GM21528 (cell line): Measurements from ENCODE around the gene CTIF.

Source experiments
- ATAC-seq: cut with Tn5 transposase; IDR thresholded peaks from one replicate; pipeline ENCODE4 v1.9.1; 2021; ENCODE audit warnings: mild to moderate bottlenecking, moderate library complexity; ENCODE audit not compliant: unreplicated experiment, low FRiP score

CTIF gene

DNA sequence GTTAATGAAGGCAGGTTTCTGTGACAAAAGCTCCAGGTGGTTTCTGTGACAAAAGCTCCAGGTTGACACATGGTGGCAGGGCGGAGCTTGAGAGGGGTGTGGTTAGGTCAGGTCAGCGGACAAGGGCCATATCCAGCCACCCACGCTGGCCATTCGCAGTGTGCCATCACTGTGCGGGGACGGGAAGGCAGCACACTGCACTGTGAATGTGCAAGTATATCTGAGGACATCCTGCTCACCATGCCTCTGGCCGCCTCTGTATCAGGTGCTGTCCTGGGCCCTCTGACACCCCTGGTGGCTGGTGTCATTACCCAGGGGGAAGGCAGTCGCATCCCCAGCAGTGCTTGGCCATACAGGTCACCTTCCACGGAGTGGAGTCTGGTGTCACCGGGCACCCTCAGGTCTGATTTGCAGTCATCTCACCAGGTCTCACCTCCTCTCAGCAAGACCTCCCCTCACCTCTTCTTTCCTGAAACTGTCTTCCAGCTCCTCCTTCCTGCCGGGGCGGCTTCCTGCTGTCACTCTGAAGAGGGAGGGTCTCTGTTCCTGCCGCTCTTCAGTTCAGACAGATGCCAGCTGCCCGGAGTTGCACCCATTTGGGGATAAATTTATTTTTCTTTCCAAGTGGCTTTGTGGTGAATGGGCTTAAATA lies 34.9 kb downstream of the CTIF start:
- no peak for ATAC-seq

DNA sequence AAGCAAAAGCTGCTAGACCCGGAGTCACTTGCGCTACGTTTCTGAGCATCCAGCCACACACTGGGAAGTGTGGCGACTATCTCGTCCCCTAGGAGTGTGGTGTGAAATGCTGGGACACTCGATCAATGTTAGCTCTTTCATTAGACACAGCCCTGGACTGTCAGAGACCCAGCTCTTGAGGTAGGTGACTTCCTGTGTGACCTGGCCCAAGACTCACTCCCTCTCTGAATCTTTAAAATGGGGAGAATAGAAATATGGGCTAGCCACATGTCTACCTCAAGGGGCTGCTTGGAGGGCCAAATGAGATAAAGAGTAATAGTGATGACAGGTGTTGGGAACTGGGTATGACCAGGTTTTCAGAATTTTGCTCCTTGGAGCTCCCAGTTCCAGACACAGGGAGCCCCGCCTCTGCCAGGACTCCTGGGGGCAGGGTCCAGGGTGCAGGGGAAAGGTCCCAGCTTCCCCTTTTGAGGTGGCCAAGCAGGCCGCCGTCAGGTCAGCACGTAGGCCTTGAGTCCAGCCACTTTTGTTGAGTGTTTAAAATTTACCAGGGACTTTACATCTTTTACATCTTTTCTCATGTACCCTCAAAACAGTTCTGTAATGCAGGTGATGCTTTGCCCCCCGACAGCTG lies 36.0 kb downstream of the CTIF start:
- ATAC-seq, result no peak

DNA sequence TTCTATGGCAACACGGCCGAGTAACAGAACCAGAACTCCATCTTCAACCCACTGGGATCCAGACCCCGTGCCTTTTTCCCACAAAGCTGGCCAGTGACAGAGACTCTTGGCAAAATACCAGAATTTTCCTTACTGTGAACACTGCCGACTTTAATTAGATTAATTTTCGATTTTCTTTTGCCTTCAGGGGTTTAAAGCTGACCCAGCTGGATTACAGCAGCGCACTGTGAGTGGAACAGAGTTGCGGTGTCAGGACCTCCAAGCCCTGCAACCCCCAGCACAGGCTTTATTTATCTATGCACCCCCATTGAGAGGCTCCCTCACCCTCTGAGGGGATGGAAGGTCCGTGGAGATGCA lies 36.4 kb downstream of the CTIF start:
- no peak for ATAC-seq

DNA sequence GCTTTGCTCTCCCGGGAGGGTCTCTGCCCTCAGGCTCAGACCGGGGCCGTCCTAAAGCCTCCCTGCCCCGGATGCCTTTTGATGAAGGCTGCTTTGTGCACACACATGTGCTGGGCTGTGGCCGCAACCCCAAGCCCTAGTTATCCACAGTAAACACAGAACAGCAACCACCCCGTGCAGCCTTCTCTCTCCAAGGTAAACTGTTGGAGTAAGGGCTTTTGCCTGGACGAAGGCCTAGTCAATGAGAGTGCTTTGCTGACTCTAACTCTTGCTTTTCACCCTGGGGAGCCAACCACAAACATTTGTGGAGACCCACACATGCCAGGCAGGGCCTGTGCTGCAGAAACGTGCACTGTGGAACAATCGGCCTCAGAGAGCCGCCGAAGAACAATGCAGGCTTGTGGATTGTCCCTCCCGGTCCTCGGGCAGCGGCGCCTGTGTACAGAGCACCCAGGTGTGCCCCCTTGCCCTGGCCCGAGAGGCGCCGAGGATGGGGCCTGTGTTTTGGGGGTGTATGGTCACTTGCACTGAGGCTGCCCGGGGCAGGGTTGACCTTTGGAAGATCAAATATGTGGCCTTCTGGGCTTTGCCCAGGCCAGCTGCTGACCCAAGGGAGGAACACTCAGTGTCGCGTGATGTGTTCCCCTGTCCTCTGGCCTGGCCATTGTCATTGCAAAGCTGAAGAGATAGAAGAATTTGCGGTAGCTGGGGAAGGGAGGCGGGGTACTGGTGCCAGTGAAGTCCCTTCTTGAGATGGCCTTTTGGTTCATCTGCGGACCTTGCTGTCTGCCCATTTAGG lies 37.0 kb downstream of the CTIF start:
- ATAC-seq, result no peak

DNA sequence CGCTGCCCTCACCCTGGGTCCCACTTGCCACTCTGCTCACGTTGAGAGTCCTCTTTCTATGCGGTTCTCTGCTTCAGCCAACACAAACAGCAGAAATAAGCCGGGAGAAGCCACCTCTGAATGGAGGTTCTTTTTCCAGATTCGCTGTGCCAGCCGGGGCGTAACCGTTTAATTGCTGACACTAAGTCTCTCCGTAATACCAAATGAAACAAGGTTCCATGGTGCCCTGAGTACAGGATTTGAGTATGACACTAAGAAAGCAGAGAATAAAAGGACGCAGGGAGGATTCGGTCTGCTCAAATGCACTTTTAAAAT lies 37.6 kb downstream of the CTIF start:
- no peak for ATAC-seq

DNA sequence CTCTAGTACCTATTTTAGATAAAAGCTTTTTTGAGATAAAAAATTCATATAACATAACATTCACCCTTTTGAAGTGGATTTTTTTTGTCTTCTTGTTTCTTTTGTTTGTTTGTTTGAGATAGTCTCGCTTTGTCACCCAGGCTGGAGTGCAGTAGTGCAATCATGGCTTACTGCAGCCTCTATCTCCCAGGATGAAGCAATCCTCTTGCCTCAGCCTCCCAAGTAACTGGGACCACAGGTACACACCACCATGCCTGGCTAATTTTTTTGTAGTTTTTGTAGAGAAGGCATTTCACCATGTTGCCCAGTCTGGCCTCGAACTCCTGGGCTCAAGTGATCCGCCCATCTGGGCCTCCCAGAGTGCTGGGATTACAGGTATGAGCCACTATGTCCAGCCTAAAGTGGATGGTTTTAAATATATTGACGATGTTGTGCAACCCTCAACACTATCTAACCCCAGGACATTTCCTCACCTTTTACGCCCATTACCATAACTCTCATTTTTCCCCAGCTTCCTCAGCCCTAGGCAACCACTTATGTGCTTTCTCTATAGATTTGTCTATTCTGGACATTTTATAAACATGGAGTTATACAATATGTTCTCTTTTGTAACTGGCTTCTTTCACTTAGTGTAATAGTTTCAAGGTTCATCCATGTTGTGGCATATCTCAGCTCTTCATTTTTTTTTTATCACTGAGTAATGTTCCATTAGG lies 38.8 kb downstream of the CTIF start:
- no peak for ATAC-seq

DNA sequence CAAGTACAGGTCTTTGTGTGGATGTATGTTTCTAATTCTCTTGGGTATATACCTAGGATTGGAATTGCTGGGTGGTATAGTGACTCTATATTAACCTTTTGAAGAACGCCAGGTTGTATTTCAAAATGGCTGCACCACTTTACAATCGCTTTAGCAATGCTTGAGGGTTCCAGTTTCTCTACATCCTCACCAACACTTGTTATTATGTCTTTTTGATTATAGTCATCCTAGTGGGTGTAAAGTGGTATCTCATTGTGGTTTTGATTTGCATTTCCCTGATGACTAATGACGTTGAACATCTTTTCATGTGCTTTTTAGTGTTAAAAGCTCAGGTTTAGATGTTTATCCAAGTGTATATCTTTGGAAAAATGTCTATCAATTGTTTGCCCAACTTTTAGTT lies 39.5 kb downstream of the CTIF start:
- ATAC-seq, result no peak

DNA sequence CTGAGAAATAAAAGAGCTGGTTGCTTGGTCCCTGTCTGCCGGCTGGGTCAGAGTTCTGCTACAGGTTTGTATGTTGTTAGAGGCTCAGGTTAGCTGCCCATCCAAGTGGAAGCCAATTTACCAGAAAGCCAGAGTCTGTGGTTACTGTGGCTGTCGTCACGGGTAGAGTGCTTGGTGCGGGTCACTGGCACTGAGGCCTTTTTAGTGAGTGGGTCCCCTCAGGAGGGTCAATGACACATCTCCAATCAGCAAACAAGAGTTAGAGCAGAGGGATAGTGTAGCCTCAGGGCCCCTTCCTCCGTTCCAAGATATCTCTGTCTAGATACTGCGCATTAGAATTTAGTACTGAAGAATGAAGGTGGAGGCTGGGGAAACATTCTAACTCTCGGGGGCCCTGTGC lies 41.2 kb downstream of the CTIF start:
- no peak for ATAC-seq

DNA sequence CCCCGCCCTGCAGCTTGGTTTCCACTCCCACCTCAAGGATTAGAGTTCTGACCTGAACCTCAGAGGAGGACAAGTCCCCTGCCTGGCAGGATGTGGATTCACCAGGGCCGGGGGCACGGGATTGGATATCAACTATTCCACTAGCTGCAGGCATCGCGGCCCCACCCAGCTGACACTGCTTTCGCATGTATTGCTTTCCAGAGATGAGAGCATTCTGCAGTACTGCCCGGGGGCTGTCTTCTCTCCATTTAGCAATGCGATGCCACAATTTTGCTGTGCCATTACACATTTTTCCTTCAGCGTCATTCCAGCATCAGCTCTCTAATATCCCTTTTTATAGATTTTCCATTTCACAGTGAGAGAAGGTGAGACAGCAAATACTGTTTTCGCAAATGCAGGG lies 42.0 kb downstream of the CTIF start:
- ATAC-seq, result no peak

DNA sequence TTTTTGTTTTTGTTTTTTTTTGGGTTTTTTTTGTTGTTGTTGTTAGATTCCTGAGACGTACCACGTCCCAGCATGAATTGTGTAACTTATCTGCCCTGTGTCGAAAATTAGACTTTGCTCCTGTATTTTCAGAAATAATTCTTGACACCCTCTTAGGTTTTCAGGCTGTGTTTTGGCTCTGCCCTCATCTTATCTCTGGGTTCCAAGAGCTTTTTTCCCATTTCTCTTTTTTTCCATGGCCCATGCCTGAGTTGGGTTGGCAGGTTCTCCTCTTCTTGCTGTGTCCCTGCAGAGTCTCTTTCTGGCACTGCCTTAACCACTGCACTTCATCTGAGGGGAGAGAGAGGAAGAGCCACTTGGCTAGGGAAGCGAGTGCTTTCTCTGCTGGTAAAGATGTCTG lies 42.4 kb downstream of the CTIF start:
- no peak for ATAC-seq

DNA sequence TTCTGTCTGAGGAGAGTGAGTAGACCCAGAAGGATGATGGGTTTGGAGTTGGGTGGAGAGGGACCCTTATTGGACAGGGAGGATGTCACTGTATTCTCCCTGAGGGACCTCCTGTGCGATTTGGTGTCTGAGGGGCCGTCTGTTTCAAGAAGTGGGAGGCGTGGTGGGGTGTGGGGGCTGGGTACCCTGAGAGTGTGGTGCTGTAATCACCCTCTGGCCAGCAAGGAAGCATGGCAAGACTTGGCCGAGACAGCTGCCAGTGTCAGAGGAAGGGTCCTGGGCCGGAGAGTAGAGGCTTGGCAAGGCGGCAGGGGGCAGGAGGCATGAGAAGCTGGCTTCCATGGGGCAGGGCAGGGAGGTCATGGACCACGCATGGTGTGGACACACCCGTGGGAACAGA lies 43.1 kb downstream of the CTIF start:
- no peak for ATAC-seq

DNA sequence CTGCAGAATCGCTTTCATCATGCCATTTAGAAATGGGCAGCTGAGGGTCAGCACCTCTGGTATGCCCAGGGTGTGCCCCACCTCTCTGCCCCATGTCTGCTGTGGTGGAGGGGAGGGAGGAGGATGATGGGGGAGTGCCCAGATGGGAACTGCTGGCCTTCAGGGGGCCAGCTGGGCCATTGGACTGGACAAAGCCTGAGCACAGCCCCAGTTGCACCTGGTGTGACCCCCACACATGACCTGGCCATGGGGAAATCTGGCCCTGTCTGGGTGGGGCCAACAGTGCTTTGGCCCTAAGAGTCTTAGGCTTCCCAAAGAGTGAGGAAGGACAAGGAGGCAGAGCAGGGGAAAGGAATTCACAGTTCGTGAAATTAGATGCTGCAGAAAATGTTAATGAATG lies 44.1 kb downstream of the CTIF start:
- ATAC-seq, result no peak

DNA sequence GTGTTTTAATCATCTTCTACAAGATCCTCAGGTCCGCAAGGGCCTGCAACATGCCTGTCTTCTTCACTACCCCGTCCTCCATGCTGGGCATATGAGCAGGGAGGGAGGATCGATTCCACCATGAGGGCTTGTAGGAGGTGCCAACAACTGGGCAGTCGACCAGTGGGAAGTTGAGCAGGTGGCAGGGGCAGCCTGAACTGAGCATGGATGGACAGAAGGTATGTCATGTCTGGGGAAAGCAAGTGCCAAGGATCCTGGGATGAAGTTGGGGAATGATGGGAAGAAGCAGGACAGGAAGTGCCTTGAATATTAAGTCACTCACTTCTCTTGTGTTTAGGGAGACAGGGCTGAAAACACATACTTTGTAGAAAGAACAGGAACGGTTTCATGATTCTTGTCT lies 44.7 kb downstream of the CTIF start:
- no peak for ATAC-seq

DNA sequence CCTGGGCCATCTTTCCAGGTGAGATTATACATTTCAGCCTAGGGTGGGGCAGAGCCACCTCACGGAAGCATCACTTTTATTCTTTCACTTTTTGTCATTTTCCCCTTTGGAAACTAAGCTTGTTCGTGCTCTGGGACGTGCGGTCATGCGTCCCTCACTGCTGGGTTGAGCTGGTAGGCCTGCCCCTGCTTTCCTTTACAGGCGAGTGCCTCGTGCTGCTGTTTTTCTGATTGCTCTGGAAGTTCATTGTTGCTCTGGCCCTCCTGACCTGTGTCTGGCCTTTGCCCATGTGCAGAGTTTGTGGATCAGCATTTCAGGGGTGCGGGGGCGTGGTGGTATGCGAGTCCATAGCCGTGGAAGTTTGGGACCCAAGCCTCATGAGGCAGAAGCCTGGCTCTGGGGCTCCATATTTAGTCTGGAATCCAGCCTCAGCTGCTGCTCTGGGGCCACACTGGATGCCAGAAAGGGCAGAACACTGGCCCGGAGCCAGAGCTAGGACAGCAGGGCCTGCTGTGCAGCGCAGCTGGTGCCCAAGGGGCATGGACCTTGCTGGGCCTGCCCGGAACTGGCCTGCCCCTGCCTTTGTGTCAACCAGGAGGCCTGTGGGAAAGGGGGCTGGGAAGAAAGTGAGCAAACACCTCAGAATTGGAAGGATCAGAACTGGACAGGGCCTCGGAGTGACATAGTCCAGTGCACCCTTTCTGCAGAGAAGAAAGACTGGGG lies 51.1 kb downstream of the CTIF start:
- ATAC-seq, result no peak

DNA sequence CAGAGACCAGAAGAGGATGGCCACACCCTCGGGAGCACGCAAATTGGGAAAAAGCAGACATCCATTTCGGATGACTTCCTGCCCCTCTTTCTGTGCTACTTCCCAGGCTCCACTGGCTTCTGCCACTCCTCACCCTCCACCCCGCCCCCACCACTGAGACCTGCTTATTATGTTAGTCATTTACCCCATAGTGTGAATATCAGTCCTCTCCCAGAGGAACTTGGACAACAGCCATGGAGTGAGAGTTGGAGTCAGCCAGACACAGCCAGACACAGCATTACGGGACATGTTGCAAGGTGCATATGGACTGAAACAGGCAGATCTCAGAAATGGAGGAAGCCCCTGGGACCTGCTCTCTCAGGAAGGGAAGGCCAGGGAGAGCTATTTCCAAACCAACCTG lies 51.8 kb downstream of the CTIF start:
- ATAC-seq, result no peak

DNA sequence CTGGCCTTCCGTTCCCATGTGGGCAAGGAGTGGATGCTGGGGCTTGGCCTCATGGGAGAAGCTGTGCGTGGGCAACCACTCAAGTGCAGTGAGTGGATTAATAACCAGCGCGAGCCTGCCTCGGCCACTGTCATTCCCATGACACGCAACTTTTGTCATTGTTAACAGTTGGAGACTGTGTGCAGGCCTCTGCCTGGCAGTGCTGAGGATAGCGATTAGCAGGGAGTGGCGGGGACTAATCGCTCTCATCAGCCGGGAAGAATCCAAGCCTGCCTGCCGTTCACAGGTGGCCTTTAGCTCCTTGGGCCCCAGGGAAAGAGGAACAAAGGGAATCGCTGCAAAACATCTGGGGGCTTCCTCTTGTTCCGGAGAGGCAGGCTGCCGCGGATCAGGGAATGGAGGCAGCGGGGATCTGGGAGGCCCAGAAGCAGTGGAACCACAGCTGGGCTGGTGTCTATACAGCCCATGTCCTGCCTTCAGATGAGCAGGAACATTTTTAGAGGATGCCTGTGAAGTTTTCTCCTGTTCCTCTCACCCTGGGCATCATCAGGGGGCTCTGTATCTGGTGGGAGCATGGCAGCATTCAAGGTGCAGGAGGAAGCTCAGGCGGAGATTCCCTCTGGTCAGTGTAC lies 53.8 kb downstream of the CTIF start:
- no peak for ATAC-seq

DNA sequence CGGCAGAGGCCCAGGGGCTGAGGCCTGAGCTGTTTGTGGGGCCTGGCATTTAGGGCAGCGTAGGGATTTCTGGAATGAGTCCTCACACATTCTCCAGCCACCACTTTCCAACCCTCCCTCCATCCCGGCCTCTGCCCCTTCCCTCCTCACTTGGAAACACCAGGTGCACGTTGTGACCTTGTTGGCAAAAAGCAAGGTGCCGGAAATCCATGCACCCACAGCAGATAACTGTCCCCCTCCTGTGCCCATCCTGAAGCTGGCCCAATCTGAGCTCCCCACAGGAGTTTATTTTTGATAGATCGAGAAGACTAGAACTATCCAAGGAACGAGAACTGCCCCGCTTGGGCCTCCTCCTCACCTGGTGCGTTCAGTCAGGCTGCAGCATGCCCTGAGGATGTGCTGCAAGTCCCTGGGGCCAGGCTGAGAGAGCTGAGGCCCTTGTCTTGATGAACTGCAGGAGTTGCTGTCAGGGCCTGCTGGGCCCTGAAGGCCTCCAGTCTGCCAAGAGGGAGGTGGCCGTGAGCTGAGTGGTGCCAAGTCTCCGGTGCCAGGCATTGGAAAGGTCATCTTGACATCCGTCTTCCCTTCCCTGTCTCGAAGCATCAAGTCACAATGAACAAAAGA lies 55.8 kb downstream of the CTIF start:
- ATAC-seq, result no peak

DNA sequence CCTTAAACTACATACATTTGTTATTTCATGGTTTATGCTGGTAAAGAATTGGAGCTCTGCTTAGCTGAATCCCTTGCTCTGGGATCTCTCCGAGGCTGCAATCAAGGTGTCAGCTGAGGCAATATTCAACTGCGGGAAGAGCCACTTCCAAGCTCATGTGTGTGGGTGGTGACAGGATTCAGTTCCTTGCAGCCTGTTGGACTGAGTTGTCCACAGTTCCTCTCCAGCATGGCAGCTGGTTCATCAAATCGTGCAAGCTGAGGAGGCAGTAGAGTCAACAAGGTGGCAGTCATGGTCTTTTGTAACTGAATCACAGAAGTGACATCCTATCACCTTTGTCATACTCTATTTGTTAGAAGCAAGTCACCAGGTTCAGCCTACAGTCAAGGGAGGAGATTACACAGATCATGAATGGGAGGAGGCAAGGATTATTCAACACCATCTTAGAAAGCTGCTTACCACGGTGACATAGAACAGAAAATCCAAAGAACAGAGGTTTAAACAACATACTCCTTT lies 56.9 kb downstream of the CTIF start:
- ATAC-seq, result no peak

DNA sequence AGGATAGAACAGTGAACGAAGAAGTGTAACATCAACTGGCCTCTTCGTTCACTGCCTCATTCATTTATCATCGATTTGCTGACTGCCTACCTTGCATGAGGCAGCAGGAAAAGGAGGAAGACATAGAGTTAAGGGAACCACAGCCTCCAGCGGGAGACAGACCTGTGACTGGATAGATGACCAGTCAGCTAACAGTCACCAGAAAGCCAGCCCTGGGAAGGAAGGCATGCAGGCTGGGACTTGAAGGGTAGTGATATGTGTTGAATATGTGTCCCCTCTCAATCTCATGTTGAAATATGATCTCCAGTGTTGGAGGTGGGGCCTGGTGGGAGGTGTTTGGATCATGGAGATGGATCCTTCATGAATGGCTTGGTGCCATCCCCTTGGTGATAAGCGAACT lies 58.3 kb downstream of the CTIF start:
- ATAC-seq, result no peak

DNA sequence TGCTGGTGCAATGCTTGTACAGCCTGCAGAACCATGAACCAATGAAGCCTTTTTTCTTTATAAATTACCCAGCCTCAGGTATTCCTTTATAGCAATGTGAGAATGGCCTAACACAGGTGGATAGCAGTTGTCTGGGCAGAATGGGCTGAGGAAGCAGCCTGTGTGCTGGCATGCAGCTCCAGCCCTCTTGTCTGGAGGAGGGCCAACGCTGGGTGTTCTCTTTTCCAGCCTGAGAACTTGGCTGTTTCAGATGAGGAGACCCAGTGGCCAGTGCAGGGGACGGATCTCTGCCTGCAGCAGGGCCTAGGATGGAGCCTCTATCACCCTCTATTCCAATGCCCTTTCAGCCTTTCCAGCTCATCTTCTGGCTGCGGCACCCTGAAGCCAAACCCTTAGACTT lies 58.8 kb downstream of the CTIF start:
- no peak for ATAC-seq
